Measurements from ENCODE around the gene PLEKHA3. TPM values are rescaled to one million over a fixed set of nuclear protein-coding genes. Genes with fewer than 3 reads are reported as not detected.

The PLEKHA3 gene
- total RNA-seq, 1 experiment from 2014 or later, result 25.9 TPM

GRCh38 chr2:178448968-178449661 lies 31.1 kb upstream of the PLEKHA3 start:
- H2BK15ac ChIP-seq (ENCODE audit: low read depth, low read length), result no peak overlapping the region
- peaks cover 9% of the 10 kb centered on the region for H3K23me2 ChIP-seq (ENCODE audit: insufficient read length, low read depth, low read length, poor library complexity, severe bottlenecking)
- WGBS (ENCODE audit: extremely low coverage, insufficient read length, low lambda C conversion rate), result no CpG with 5 or more reads among the region's 4 CpGs
- H3K56ac ChIP-seq (ENCODE audit: insufficient read length, low read depth, low read length), result no peak overlapping the region
- no peaks in the 10 kb centered on the region for H3K79me1 ChIP-seq (ENCODE audit: insufficient read depth, low read depth, low read length, poor library complexity, severe bottlenecking)
- TF ChIP-seq, protein P1, sequence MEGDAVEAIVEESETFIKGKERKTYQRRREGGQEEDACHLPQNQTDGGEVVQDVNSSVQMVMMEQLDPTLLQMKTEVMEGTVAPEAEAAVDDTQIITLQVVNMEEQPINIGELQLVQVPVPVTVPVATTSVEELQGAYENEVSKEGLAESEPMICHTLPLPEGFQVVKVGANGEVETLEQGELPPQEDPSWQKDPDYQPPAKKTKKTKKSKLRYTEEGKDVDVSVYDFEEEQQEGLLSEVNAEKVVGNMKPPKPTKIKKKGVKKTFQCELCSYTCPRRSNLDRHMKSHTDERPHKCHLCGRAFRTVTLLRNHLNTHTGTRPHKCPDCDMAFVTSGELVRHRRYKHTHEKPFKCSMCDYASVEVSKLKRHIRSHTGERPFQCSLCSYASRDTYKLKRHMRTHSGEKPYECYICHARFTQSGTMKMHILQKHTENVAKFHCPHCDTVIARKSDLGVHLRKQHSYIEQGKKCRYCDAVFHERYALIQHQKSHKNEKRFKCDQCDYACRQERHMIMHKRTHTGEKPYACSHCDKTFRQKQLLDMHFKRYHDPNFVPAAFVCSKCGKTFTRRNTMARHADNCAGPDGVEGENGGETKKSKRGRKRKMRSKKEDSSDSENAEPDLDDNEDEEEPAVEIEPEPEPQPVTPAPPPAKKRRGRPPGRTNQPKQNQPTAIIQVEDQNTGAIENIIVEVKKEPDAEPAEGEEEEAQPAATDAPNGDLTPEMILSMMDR (conservative IDR thresholded peaks at IDR 0.05), result no peak
- H3K14ac ChIP-seq (ENCODE audit: insufficient read depth, low read length), result no peak overlapping the region
- H3K18ac ChIP-seq (ENCODE audit: insufficient read length, low read depth, low read length), result no peak overlapping the region
- DNase-seq, result no peak
- H3K4me1 Mint-ChIP-seq, result peaks cover 19 to 22% of the 10 kb centered on the region in 2 experiments
- no peak overlapping the region for H2BK20ac ChIP-seq (ENCODE audit: low read depth, low read length, poor library complexity, severe bottlenecking)
- peak overlapping the region; percentile 98 for H3K4me2 ChIP-seq (ENCODE audit: insufficient read depth, insufficient read length, low read length)
- no peak overlapping the region for H2AK5ac ChIP-seq (ENCODE audit: insufficient read length, low read length)
- no peak overlapping the region for H3K9ac ChIP-seq (ENCODE audit: extremely low read depth, insufficient read length, low read length)
- H4K20me1 ChIP-seq (ENCODE audit: control insufficient read depth, insufficient read depth, insufficient read length), result no peaks in the 10 kb centered on the region
- no peak overlapping the region for H2AFZ ChIP-seq (ENCODE audit: low read length)
- H3K27ac Mint-ChIP-seq, result no peak overlapping the region; a peak in 1 of 7 replicates
- peaks cover 18 to 48% (median 45%) of the 10 kb centered on the region in 3 experiments; a peak in 6 of 7 replicates for H3K36me3 Mint-ChIP-seq (ENCODE audit: insufficient read depth in 1 of 3, low read depth in 3 of 3)
- no peaks in the 10 kb centered on the region for H3K9me3 ChIP-seq (ENCODE audit: control insufficient read depth, low read depth, low read length)
- no peak overlapping the region for H2BK12ac ChIP-seq (ENCODE audit: insufficient read length, low read depth, low read length)
- H3T11ph ChIP-seq (ENCODE audit: low read length), result no peak overlapping the region
- H3K4me1 ChIP-seq (ENCODE audit: insufficient read depth, low read length), result no peaks in the 10 kb centered on the region
- H3K4me3 Mint-ChIP-seq, result peak overlapping the region; percentile 83 to 90; a peak in 4 of 5 replicates
- no peaks in the 10 kb centered on the region for H3K27me3 ChIP-seq (ENCODE audit: insufficient read depth, low read length)
- H3K27me3 Mint-ChIP-seq (ENCODE audit: low read depth), result no peaks in the 10 kb centered on the region
- H4K91ac ChIP-seq (ENCODE audit: insufficient read length, low read depth, low read length), result no peak overlapping the region
- H2BK120ac ChIP-seq (ENCODE audit: low read depth, low read length, poor library complexity, severe bottlenecking), result no peak overlapping the region
- H3K27ac ChIP-seq (ENCODE audit: insufficient read length, low read depth, low read length), result no peak overlapping the region
- no peak overlapping the region for H2BK5ac ChIP-seq (ENCODE audit: insufficient read length, low read length)
- H3K79me2 ChIP-seq (ENCODE audit: insufficient read depth, low read length), result peaks cover 6% of the 10 kb centered on the region; the same call in 1 of the 2 replicates
- no peak overlapping the region for H4K8ac ChIP-seq (replicated peaks; ENCODE audit: insufficient read length, low read depth, low read length)
- H4K5ac ChIP-seq (ENCODE audit: insufficient read length, low read depth, low read length), result no peak overlapping the region
- H3K9me3 Mint-ChIP-seq, result no peaks in the 10 kb centered on the region
- no peak overlapping the region for H3K4ac ChIP-seq (ENCODE audit: low read depth, low read length)
- H3K23ac ChIP-seq (ENCODE audit: insufficient read length, low read depth, low read length), result no peak overlapping the region

Data from H9 (cell line).